Neural progenitor cell (in vitro differentiated cells): ENCODE results near the gene ORAI2. TPM values are rescaled to one million over a fixed set of nuclear protein-coding genes. Genes with fewer than 3 reads are reported as not detected.

Experiments
- DNase-seq: peaks from one replicate; pipeline ENCODE4 v3.0.0-alpha.2; 2016; ENCODE audit warnings: low spot score
- H2AFZ ChIP-seq: fragments of 200-600 bp; sonication (generic); replicated peaks from 2 replicates; pipeline ENCODE4 v1.6.1; 2016; ENCODE audit warnings: antibody characterized with exemption
- H3F3A ChIP-seq: fragments of 200-600 bp; sonication (generic); 2 replicates; pipeline ENCODE4 v1.6.1; 2016; ENCODE audit warnings: antibody characterized with exemption, low read depth
- H3K27ac ChIP-seq: fragments of 200-600 bp; sonication (generic); 2 replicates; pipeline ENCODE4 v1.5.1; 2016; ENCODE audit warnings: mild to moderate bottlenecking
- H3K27me3 ChIP-seq: fragments of 200-600 bp; sonication (generic); 2 replicates; pipeline ENCODE4 v1.6.1; 2016; ENCODE audit warnings: mild to moderate bottlenecking, moderate library complexity
- H3K36me3 ChIP-seq: fragments of 200-600 bp; sonication (generic); 2 replicates; pipeline ENCODE4 v1.5.1; 2016
- H3K4me1 ChIP-seq: fragments of 200-600 bp; sonication (generic); 2 replicates; pipeline ENCODE4 v1.6.1; 2016; ENCODE audit warnings: mixed run types
- H3K4me2 ChIP-seq: fragments of 200-600 bp; sonication (generic); 2 replicates; pipeline ENCODE4 v1.6.1; 2016
- H3K4me3 ChIP-seq: fragments of 200-600 bp; sonication (generic); 2 replicates; pipeline ENCODE4 v1.5.1; 2016
- H3K79me2 ChIP-seq: fragments of 200-600 bp; sonication (generic); 2 replicates; pipeline ENCODE4 v1.6.1; 2016; ENCODE audit warnings: low read depth
- H3K9ac ChIP-seq: fragments of 200-600 bp; sonication (generic); 2 replicates; pipeline ENCODE4 v1.6.1; 2016
- H3K9me3 ChIP-seq: fragments of 200-600 bp; sonication (generic); 2 replicates; pipeline ENCODE4 v1.5.1; 2016; ENCODE audit warnings: low read depth
- H4K20me1 ChIP-seq: fragments of 200-600 bp; sonication (generic); 2 replicates; pipeline ENCODE4 v1.6.1; 2016; ENCODE audit warnings: low read depth
- H3K27ac Mint-ChIP-seq: 3 replicates; pipeline ENCODE4 v1.8.0; 2021; ENCODE audit warnings: mixed read lengths
- H3K27me3 Mint-ChIP-seq: 2 replicates; pipeline ENCODE4 v1.8.0; 2022; ENCODE audit warnings: low read depth, mild to moderate bottlenecking, inconsistent platforms, moderate library complexity, mixed read lengths; ENCODE audit not compliant: insufficient read depth
- H3K36me3 Mint-ChIP-seq: 3 replicates; pipeline ENCODE4 v1.8.0; 2021; ENCODE audit warnings: mixed read lengths
- H3K4me1 Mint-ChIP-seq: 3 replicates; pipeline ENCODE4 v1.8.0; 2021; ENCODE audit warnings: mixed read lengths
- H3K4me3 Mint-ChIP-seq: 3 replicates; pipeline ENCODE4 v1.8.0; 2021; ENCODE audit warnings: mild to moderate bottlenecking, moderate library complexity, mixed read lengths
- H3K9me3 Mint-ChIP-seq: 3 replicates; pipeline ENCODE4 v1.8.0; 2020; ENCODE audit warnings: mixed read lengths
- CTCF ChIP-seq: fragments of 200-600 bp; sonication (generic); IDR thresholded peaks from 2 replicates; pipeline ENCODE4 v1.5.1; 2017; ENCODE audit warnings: antibody characterized with exemption, mild to moderate bottlenecking
- EZH2 ChIP-seq: fragments of 200-600 bp; sonication (generic); IDR thresholded peaks from 2 replicates; pipeline ENCODE4 v1.6.1; 2017; ENCODE audit warnings: antibody characterized with exemption, mild to moderate bottlenecking, moderate library complexity
- EZH2phosphoT487 ChIP-seq: fragments of 200-600 bp; sonication (generic); IDR thresholded peaks from 2 replicates; pipeline ENCODE4 v1.6.1; 2017; ENCODE audit warnings: antibody characterized with exemption
- total RNA-seq: library from RNA; depleted of rRNA; stranded (reverse); fragments of >200 nt; gene quantifications from 2 replicates; pipeline ENCODE4 v1.2.3, GENCODE V29; 2015; ENCODE audit warnings: low replicate concordance

The ORAI2 gene
- total RNA-seq, 1 donor from 2014 or later, result 15.7 TPM

- Mint-ChIP-seq H3K4me3 (no peak overlapping the region), H3K27me3 (peaks cover 13% of the 10 kb centered on the region), H3K9me3 (peaks cover 14% of the 10 kb centered on the region), H3K4me1 (no peaks in the 10 kb centered on the region), H3K27ac (no peak overlapping the region), H3K36me3 (peaks cover 56% of the 10 kb centered on the region)
- Histone ChIP-seq H3F3A (no peaks in the 10 kb centered on the region), H3K4me1 (no peaks in the 10 kb centered on the region), H3K9me3 (no peaks in the 10 kb centered on the region), H3K4me2 (no peak overlapping the region), H3K79me2 (peaks cover 5% of the 10 kb centered on the region), H3K27ac (no peak overlapping the region), H3K27me3 (no peaks in the 10 kb centered on the region), H4K20me1 (peaks cover 11% of the 10 kb centered on the region), H2AFZ (no peak overlapping the region), H3K36me3 (peaks cover 12% of the 10 kb centered on the region), H3K4me3 (no peak overlapping the region), H3K9ac (no peak overlapping the region)
- DNase-seq, result no peak
- TF ChIP-seq CTCF, result no peak
- TF ChIP-seq EZH2phosphoT487, result no peak
- TF ChIP-seq EZH2, result no peak
Observed at GRCh38 chr7:102410918-102411317, 22.5 kb upstream of the ORAI2 start.

- Mint-ChIP-seq H3K27me3 (peaks cover 10% of the 10 kb centered on the region), H3K4me1 (no peaks in the 10 kb centered on the region), H3K27ac (no peak overlapping the region), H3K4me3 (no peak overlapping the region), H3K9me3 (peaks cover 14% of the 10 kb centered on the region), H3K36me3 (peaks cover 55% of the 10 kb centered on the region)
- Histone ChIP-seq H3K4me1 (no peaks in the 10 kb centered on the region), H3K4me3 (no peak overlapping the region), H3K27ac (no peak overlapping the region), H3K36me3 (peaks cover 12% of the 10 kb centered on the region), H2AFZ (no peak overlapping the region), H3K4me2 (no peak overlapping the region), H3K9ac (no peak overlapping the region), H3K9me3 (no peaks in the 10 kb centered on the region), H3F3A (no peaks in the 10 kb centered on the region), H4K20me1 (peaks cover 17% of the 10 kb centered on the region), H3K27me3 (no peaks in the 10 kb centered on the region), H3K79me2 (peaks cover 5% of the 10 kb centered on the region)
- peak; percentile 38 for DNase-seq
- TF ChIP-seq EZH2 (no peak), CTCF (peak; percentile 47)
Observed at GRCh38 chr7:102412548-102412947, 20.8 kb upstream of the ORAI2 start.

DNA sequence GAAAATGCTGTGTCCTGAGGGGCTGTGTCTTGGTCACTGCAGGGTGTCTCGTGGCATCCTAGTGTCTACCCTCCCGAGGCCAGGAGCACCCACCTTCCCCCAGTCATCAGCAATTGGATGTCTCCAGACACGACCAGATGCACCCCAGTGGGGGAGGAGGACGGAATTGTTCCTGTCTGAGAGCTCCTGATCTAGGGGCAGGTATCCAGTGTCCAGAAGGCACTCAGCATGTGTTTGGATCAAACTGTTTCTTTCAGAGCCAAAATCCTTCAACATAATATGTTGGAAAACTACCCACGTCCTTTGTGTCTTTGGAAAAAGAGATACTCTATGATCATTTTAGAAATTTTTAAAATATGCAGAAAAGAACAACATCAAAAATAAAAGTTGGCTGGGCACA is 20.3 kb upstream of the ORAI2 start:
- Histone ChIP-seq H3K4me3 (no peak overlapping the region), H3K9ac (no peak overlapping the region), H3K36me3 (peaks cover 12% of the 10 kb centered on the region), H3K27ac (no peak overlapping the region), H3K79me2 (peaks cover 5% of the 10 kb centered on the region), H3F3A (no peaks in the 10 kb centered on the region), H4K20me1 (peaks cover 17% of the 10 kb centered on the region), H3K4me1 (no peaks in the 10 kb centered on the region), H3K4me2 (no peak overlapping the region), H2AFZ (no peak overlapping the region), H3K27me3 (no peaks in the 10 kb centered on the region), H3K9me3 (no peaks in the 10 kb centered on the region)
- H3K36me3 Mint-ChIP-seq, result peaks cover 50% of the 10 kb centered on the region
- no peak overlapping the region for H3K27ac Mint-ChIP-seq
- TF ChIP-seq CTCF (no peak), EZH2phosphoT487 (no peak), EZH2 (no peak)
- H3K27me3 Mint-ChIP-seq, result peaks cover 10% of the 10 kb centered on the region
- peaks cover 14% of the 10 kb centered on the region for H3K9me3 Mint-ChIP-seq
- no peak overlapping the region for H3K4me3 Mint-ChIP-seq
- no peak for DNase-seq
- no peaks in the 10 kb centered on the region for H3K4me1 Mint-ChIP-seq
